ENCODE data around the gene PLXNA2. TPM values are rescaled to one million over a fixed set of nuclear protein-coding genes. Genes with fewer than 3 reads are reported as not detected.
A peak's percentile ranks its signal among the peaks of the same experiment; 100 is the strongest.

PLXNA2 gene
- total RNA-seq, 4 donors from 2014 or later: 12.2 to 45.7 (median 21.8) TPM

DNA sequence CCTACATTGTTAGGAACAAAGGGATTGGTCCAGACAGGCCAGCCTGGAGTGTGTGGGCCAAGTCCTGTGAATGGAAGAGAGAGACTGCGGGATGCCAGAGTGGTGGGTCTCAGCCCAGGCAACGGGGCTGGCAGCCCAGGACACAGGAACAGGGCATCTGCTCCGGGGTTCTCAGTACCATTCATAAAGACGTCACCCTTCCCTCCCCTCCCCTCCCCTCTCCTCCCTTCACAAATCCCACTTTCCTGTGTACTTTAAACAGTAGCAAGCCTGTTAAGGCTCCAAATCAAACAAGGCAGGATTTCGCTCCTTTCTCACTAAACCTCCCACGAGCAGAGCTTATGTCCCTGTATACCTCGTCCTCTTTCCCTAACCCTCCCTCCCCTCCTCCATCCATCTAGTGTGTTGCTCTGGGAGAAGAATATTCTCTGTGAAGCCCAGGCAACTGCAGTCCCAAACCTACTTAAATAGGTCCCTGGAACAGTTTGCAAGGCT is 4.2 kb upstream of the PLXNA2 start:
- TF ChIP-seq POLR2A (IDR thresholded peaks at IDR 0.05): no peak
- TF ChIP-seq CTCF (IDR thresholded peaks at IDR 0.05): no peak
- H3K9me3 ChIP-seq: no peaks in the 10 kb centered on the region
- no peak overlapping the region for H3K4me3 ChIP-seq (replicated peaks in 1 of 3)
- DNase-seq: no peak
- intact Hi-C loops (cut with DNase I): loop anchor here (10.0 kb wide), 1 partner anchor 154 kb away; no protein-coding TSS in a partner anchor
- no peaks in the 10 kb centered on the region for H3K36me3 ChIP-seq
- no peak overlapping the region for H3K27ac ChIP-seq
- WGBS, 2 donors: 84 to 87% methylated on average over 7 of the region's 7 CpGs
- peaks cover 3 to 12% of the 10 kb centered on the region in 2 donors for H3K4me1 ChIP-seq
- H3K27me3 ChIP-seq: no peaks in the 10 kb centered on the region

DNA sequence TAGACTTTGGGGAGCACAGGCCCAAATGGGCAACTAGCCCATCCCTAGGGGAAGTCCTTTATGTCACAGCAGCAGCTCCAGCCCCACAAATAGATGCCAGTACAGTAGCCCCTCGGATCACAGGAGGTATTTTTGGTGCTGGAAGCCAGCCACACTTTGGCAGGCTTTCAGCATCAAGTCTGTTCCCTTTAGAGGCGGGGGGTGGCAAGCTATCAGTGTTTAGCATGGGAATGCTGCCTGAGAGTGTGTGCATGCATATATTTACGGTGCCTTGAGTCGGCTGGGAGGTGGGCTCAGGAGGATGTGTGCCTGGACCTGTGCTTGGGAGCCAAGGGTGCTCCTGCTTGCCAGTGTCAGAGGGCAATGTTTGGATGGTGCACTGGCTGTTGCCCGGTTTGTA is 3.5 kb upstream of the PLXNA2 start:
- Histone ChIP-seq H3K36me3 (no peaks in the 10 kb centered on the region), H3K9me3 (no peaks in the 10 kb centered on the region), H3K27me3 (no peaks in the 10 kb centered on the region), H3K27ac (no peak overlapping the region), H3K4me3 (replicated peaks in 1 of 3) (no peak overlapping the region), H3K4me1 (peaks cover 5 to 15% of the 10 kb centered on the region in 2 donors)
- TF ChIP-seq CTCF (IDR thresholded peaks at IDR 0.05) (no peak), POLR2A (IDR thresholded peaks at IDR 0.05) (no peak)
- intact Hi-C loops (cut with DNase I): loop anchor here (10.0 kb wide), 1 partner anchor 153 kb away; no protein-coding TSS in a partner anchor
- no peak for DNase-seq
- WGBS, 2 donors: 78 to 79% methylated on average over 4 to 5 of the region's 5 CpGs

DNA sequence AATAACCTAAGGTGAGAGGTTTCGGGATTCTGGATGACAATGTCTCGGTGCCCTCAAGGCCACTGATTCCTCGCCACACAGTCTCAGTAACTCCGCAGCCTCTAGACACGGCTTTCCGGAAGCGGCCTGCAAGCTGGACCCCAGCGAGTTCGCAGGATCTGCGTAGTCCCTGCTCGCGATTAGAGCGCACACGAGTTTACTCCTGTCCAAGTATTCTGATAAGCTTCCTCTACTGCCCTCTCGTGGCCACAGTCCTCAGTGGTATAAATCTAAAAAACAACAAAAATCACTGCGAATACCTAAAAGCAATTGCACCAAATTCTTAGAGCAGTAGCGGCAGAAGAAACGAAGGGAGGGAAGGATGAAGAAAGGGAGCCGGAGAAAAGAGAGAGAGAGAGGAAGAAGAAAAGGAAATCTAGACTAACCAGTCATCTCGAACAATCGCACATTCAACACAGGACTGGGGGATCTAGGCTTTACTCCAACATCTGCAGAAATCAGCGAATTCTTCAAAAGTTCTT is 1.1 kb upstream of the PLXNA2 start:
- intact Hi-C loops (cut with DNase I): loop anchor here (10.0 kb wide), 1 partner anchor 150 kb away; no protein-coding TSS in a partner anchor
- peaks cover 21 to 39% of the 10 kb centered on the region in 2 donors for H3K4me1 ChIP-seq
- H3K9me3 ChIP-seq: no peaks in the 10 kb centered on the region
- no peaks in the 10 kb centered on the region for H3K27me3 ChIP-seq
- no peaks in the 10 kb centered on the region for H3K36me3 ChIP-seq
- peak overlapping the region; percentile 81 to 90 (median 84) for H3K27ac ChIP-seq
- TF ChIP-seq POLR2A (IDR thresholded peaks at IDR 0.05) (peak in 1 of 2 donors; percentile 69), CTCF (IDR thresholded peaks at IDR 0.05) (peak; percentile 64 to 97 (median 84))
- WGBS, 2 donors: 7 to 8% methylated on average over 22 of the region's 22 CpGs
- DNase-seq: peak; percentile 96 to 97
- peak overlapping the region in 1 of 3 donors; percentile 54 for H3K4me3 ChIP-seq (replicated peaks in 1 of 3)

- Histone ChIP-seq H3K9me3 (no peaks in the 10 kb centered on the region), H3K36me3 (no peaks in the 10 kb centered on the region), H3K27me3 (no peaks in the 10 kb centered on the region), H3K4me1 (peaks cover 26 to 51% of the 10 kb centered on the region in 2 donors), H3K27ac (peak overlapping the region; percentile 77 to 90 (median 84)), H3K4me3 (replicated peaks in 1 of 3) (peak overlapping the region; percentile 54 to 90 (median 83))
- intact Hi-C loops (cut with DNase I): loop anchor here (5.0 to 10.0 kb wide), 3 partner anchors 111 to 221 kb away; no protein-coding TSS in a partner anchor
- TF ChIP-seq POLR2A (IDR thresholded peaks at IDR 0.05) (no peak), CTCF (IDR thresholded peaks at IDR 0.05) (no peak)
- DNase-seq: peak in 1 of 2 donors; percentile 36
- 0 to 1% methylated on average over 15 to 27 of the region's 54 CpGs for WGBS, 2 donors
These were observed 637 bp downstream of the PLXNA2 start for GRCh38 chr1:208243527-208243966.

DNA sequence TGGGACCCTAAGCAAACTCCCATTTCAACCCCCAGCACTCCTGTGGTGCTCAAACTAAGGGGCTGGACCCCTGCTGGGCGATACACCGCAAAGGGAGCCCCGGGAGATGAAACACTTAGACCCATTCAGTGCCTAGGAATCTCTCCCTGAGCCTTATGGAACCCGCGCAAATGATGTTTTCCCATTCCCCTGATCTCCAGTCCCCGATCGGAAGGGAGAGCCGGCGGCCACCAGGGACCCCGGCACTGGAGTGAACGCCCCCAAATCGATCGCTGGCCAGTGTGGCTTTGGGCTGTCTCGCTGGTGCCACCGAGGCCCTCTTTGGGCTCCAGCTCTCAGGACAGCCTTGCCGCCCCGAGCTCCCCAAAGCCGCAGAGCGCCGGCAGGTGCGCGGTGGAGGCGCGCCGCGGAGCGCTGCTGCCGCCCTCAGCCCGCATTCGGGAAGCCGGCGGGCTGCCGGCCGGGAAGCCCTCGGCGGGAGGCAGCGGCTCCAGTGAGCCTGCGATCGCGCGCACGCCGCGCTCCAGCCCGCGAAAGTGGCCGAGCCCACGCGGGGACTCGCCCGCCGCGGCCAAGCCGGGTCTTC is 1.1 kb downstream of the PLXNA2 start:
- 3 to 6% methylated on average over 9 of the region's 54 CpGs for whole genome bisulfite sequencing, 2 donors
- TF ChIP-seq CTCF (IDR thresholded peaks at IDR 0.05) (peak in 3 of 6 experiments; percentile 18 to 44 (median 29)), POLR2A (IDR thresholded peaks at IDR 0.05) (peak in 1 of 2 donors; percentile 32)

More for the DNA sequence above, 1.1 kb downstream of the PLXNA2 start:
- H3K4me1 ChIP-seq: peaks cover 29 to 54% of the 10 kb centered on the region in 2 donors
- DNase-seq: peak; percentile 46 to 47
- intact Hi-C loops (cut with DNase I): loop anchor here (5.0 to 10.0 kb wide), 3 partner anchors 111 to 221 kb away; no protein-coding TSS in a partner anchor
- H3K36me3 ChIP-seq: no peaks in the 10 kb centered on the region
- no peaks in the 10 kb centered on the region for H3K9me3 ChIP-seq
- H3K27me3 ChIP-seq: no peaks in the 10 kb centered on the region
- peak overlapping the region; percentile 54 to 90 (median 83) for H3K4me3 ChIP-seq (replicated peaks in 1 of 3)
- peak overlapping the region; percentile 77 to 90 (median 84) for H3K27ac ChIP-seq
